Keratinocyte (primary cell): ENCODE measurements around the gene MLLT1.

Experiments used
- EZH2 ChIP-seq: IDR thresholded peaks from one replicate; pipeline ENCODE4 v1.6.1; 2012; ENCODE audit warnings: inconsistent platforms, mild to moderate bottlenecking, low read length, moderate library complexity
- TF ChIP-seq, protein P1 (sequence below), 3 experiments: IDR thresholded peaks in 1 of 3; conservative IDR thresholded peaks in 1 of 3; optimal IDR thresholded peaks in 1 of 3; 2 replicates in 2 of 3; 3 replicates in 1 of 3; pipeline versions ENCODE3 to v1.5.1; 2011; ENCODE audit warnings: low read length in 3 of 3, mild to moderate bottlenecking in 3 of 3, moderate library complexity in 2 of 3, control low read depth in 1 of 3, inconsistent platforms in 1 of 3; ENCODE audit not compliant: insufficient read depth in 2 of 3; ENCODE audit errors: extremely low read depth in 1 of 3

DNA sequence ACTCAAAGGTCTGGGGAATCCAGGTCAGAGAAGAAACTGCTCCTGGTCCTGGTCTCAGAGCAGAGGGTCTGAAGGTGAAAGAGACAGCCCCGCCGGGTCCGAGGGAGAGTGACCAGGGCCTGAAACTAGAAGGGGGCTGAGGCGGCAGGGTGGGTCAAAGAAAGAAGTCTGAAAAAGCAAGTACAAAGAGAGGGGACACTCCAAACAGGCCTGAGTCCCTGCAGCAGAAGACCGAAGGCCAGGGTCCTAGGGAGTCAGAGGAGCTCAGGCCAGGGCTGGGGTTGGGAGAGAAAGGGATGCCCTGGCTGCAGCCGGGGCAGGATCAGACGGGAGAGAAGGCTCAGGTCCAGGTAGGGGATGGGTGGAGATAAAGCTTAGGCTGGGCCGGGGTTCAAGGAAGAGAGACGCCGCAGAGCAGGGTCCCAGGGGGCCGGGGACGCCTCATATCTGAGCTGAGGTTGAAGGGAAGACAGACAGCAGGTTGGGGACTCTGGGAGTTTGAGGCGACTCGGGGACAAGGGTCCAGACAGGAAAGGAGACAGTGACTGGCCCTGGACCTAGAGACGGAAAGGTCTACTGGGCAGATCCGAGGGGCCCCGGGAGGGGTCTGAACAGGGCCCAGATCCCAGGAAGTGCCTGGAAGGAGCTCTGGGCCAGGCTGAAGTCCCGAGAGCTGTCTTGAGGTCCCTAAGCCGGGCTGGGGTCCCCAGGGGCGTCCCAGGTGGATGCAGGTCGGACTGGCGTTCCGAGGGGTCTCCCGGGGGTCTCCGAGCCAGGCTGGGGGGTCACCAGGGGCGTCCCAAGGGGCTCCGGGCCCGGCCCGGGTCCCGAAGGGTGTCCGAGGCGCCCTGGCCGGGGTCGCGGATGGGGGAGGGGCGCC is 795 bp downstream of the MLLT1 start:
- TF ChIP-seq, protein P1, sequence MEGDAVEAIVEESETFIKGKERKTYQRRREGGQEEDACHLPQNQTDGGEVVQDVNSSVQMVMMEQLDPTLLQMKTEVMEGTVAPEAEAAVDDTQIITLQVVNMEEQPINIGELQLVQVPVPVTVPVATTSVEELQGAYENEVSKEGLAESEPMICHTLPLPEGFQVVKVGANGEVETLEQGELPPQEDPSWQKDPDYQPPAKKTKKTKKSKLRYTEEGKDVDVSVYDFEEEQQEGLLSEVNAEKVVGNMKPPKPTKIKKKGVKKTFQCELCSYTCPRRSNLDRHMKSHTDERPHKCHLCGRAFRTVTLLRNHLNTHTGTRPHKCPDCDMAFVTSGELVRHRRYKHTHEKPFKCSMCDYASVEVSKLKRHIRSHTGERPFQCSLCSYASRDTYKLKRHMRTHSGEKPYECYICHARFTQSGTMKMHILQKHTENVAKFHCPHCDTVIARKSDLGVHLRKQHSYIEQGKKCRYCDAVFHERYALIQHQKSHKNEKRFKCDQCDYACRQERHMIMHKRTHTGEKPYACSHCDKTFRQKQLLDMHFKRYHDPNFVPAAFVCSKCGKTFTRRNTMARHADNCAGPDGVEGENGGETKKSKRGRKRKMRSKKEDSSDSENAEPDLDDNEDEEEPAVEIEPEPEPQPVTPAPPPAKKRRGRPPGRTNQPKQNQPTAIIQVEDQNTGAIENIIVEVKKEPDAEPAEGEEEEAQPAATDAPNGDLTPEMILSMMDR (optimal IDR thresholded peaks at IDR 0.05 in 1 of 3, IDR thresholded peaks at IDR 0.05 in 1 of 3, conservative IDR thresholded peaks at IDR 0.05 in 1 of 3; ENCODE audit: extremely low read depth in 1 of 3, insufficient read depth in 2 of 3, low read length in 3 of 3) = no peak
- no peak for TF ChIP-seq EZH2
